ENCODE measurements around the gene GIGYF2.

DNA sequence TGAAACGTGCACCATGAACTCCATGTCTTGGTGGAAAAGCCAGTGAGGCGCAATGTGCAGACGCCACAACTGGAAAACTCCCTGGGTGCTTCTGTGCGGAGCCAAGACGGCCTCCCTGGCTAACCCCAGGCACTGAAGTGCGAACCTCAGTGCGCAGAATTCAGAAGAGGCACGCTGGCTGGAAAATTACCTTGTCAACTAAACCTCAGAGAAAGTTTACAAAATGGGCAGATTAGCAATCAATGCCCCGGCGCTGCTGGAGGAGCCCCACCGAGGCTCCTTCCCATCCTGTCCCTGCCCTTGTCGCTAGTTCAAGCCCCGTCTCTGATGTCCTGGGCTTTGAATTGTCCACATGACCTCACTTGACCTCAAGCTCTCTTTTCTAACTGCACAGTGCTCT, 195.1 kb downstream of the GIGYF2 start:
- TF ChIP-seq, protein P1, sequence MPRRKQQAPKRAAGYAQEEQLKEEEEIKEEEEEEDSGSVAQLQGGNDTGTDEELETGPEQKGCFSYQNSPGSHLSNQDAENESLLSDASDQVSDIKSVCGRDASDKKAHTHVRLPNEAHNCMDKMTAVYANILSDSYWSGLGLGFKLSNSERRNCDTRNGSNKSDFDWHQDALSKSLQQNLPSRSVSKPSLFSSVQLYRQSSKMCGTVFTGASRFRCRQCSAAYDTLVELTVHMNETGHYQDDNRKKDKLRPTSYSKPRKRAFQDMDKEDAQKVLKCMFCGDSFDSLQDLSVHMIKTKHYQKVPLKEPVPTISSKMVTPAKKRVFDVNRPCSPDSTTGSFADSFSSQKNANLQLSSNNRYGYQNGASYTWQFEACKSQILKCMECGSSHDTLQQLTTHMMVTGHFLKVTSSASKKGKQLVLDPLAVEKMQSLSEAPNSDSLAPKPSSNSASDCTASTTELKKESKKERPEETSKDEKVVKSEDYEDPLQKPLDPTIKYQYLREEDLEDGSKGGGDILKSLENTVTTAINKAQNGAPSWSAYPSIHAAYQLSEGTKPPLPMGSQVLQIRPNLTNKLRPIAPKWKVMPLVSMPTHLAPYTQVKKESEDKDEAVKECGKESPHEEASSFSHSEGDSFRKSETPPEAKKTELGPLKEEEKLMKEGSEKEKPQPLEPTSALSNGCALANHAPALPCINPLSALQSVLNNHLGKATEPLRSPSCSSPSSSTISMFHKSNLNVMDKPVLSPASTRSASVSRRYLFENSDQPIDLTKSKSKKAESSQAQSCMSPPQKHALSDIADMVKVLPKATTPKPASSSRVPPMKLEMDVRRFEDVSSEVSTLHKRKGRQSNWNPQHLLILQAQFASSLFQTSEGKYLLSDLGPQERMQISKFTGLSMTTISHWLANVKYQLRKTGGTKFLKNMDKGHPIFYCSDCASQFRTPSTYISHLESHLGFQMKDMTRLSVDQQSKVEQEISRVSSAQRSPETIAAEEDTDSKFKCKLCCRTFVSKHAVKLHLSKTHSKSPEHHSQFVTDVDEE (CRISPR knock-in tag; IDR thresholded peaks at IDR 0.05), result no peak
- no peak for TF ChIP-seq GLIS3 (CRISPR knock-in tag; IDR thresholded peaks at IDR 0.05)

All from SK-N-SH treated with all-trans-retinoic acid at 6 μM for 48 hours (cell line).